Neural cell (in vitro differentiated cells): ENCODE results near the gene OR12D3. TPM values are rescaled to one million over a fixed set of nuclear protein-coding genes. Genes with fewer than 3 reads are reported as not detected.
"Not testable (repeated sequence)": the region's sequence is repeated elsewhere in the genome, so short reads cannot be mapped to it uniquely, and the experiment has no call there.

ENCODE experiments used
- H2AFZ ChIP-seq: fragments of 200-600, 300-800 bp; sonication (generic), shearing (Covaris generic); 2 replicates; pipeline ENCODE4 v1.6.0; 2014; ENCODE audit warnings: low read depth, mild to moderate bottlenecking, antibody characterized with exemption, low read length, moderate library complexity
- H3F3A ChIP-seq: fragments of 200-600 bp; shearing (Covaris generic); 2 replicates; pipeline ENCODE4 v1.6.1; 2016; ENCODE audit warnings: mild to moderate bottlenecking, moderate library complexity, mixed read lengths, antibody characterized with exemption, low read length; ENCODE audit not compliant: insufficient read depth, poor library complexity, severe bottlenecking
- H3K27ac ChIP-seq: fragments of 200-600, 300-800 bp; sonication (generic), shearing (Covaris generic); 2 replicates; pipeline ENCODE4 v1.5.1; 2014; ENCODE audit warnings: mild to moderate bottlenecking, low read length, moderate library complexity
- H3K27me3 ChIP-seq: fragments of 300-800, 200-600 bp; sonication (generic), shearing (Covaris generic); 2 replicates; pipeline ENCODE4 v1.6.0; 2014; ENCODE audit warnings: mild to moderate bottlenecking, low read depth, low read length, moderate library complexity; ENCODE audit not compliant: insufficient read depth
- H3K36me3 ChIP-seq: fragments of 300-800, 200-600 bp; sonication (generic), shearing (Covaris generic); 2 replicates; pipeline ENCODE4 v1.5.1; 2014; ENCODE audit warnings: mild to moderate bottlenecking, antibody characterized with exemption, low read length, moderate library complexity; ENCODE audit not compliant: insufficient read depth
- H3K4me2 ChIP-seq: fragments of 300-800, 200-600 bp; sonication (generic), shearing (Covaris generic); 2 replicates; pipeline ENCODE4 v1.6.0; 2014; ENCODE audit warnings: mild to moderate bottlenecking, low read length
- H3K4me3 ChIP-seq: fragments of 300-800, 200-600 bp; sonication (generic), shearing (Covaris generic); 2 replicates; pipeline ENCODE4 v1.5.1; 2014; ENCODE audit warnings: mild to moderate bottlenecking, low read length, moderate library complexity
- H3K79me2 ChIP-seq: fragments of 200-600 bp; shearing (Covaris generic); replicated peaks from 2 replicates; pipeline ENCODE4 v1.6.0; 2014; ENCODE audit warnings: mild to moderate bottlenecking, low read length, moderate library complexity; ENCODE audit not compliant: insufficient read depth
- H3K9ac ChIP-seq: fragments of 300-800, 200-600 bp; sonication (generic), shearing (Covaris generic); 2 replicates; pipeline ENCODE4 v1.6.1; 2016; ENCODE audit warnings: mild to moderate bottlenecking, low read length, mixed read lengths
- H3K9me2 ChIP-seq: fragments of 200-600 bp; shearing (Covaris generic); 2 replicates; pipeline ENCODE4 v1.6.1; 2016; ENCODE audit warnings: mild to moderate bottlenecking, low read length, mixed read lengths; ENCODE audit not compliant: insufficient read depth
- H3K9me3 ChIP-seq: fragments of 200-600, 300-800 bp; sonication (generic), shearing (Covaris generic); 2 replicates; pipeline ENCODE4 v1.6.1; 2016; ENCODE audit warnings: mild to moderate bottlenecking, mixed run types, low read length, moderate library complexity, mixed read lengths
- H4K20me1 ChIP-seq: fragments of 200-600 bp; shearing (Covaris generic); 2 replicates; pipeline ENCODE4 v1.6.1; 2016; ENCODE audit warnings: mild to moderate bottlenecking, mixed run types; ENCODE audit not compliant: insufficient read depth
- EP300 ChIP-seq: fragments of 450-650 bp; conservative IDR thresholded peaks from 2 replicates; pipeline ENCODE4 v1.6.1; 2014; ENCODE audit warnings: antibody characterized with exemption, mild to moderate bottlenecking, moderate library complexity; ENCODE audit not compliant: poor library complexity, severe bottlenecking
- EZH2 ChIP-seq: fragments of 200-600, 300-800 bp; shearing (Covaris generic), sonication (generic); IDR thresholded peaks from 2 replicates; pipeline ENCODE4 v1.6.1; 2014; ENCODE audit warnings: antibody characterized with exemption, low read length, borderline replicate concordance, mild to moderate bottlenecking; ENCODE audit not compliant: insufficient read depth, poor library complexity, severe bottlenecking
- MXI1 ChIP-seq: fragments of 450-650 bp; conservative IDR thresholded peaks from 2 replicates; pipeline ENCODE4 v1.6.1; 2014; ENCODE audit warnings: antibody characterized with exemption, mild to moderate bottlenecking; ENCODE audit not compliant: poor library complexity, severe bottlenecking
- POLR2AphosphoS5 ChIP-seq: IDR thresholded peaks from 2 replicates; pipeline ENCODE4 v1.6.1; 2012
- RAD21 ChIP-seq: fragments of 450-650 bp; conservative IDR thresholded peaks from 2 replicates; pipeline ENCODE4 v1.6.1; 2014; ENCODE audit warnings: antibody characterized with exemption, mild to moderate bottlenecking, moderate library complexity
- SMC3 ChIP-seq: fragments of 450-650 bp; conservative IDR thresholded peaks from 2 replicates; pipeline ENCODE4 v1.6.1; 2014; ENCODE audit warnings: antibody characterized with exemption, mild to moderate bottlenecking, moderate library complexity; ENCODE audit not compliant: poor library complexity
- TAF1 ChIP-seq: IDR thresholded peaks from 2 replicates; pipeline ENCODE4 v1.6.1; 2012; ENCODE audit warnings: low read depth
- polyA plus RNA-seq: library from polyadenylated mRNA; depleted of rRNA; stranded (reverse); fragments of >200 nt; gene quantifications from 2 replicates; pipeline ENCODE4 v1.2.3, GENCODE V29; 2014
- TF ChIP-seq, protein P1 (sequence below): fragments of 450-650 bp; IDR thresholded peaks from 2 replicates; pipeline ENCODE4 v1.5.1; 2014; ENCODE audit warnings: antibody characterized with exemption, mild to moderate bottlenecking, moderate library complexity; ENCODE audit not compliant: poor library complexity, severe bottlenecking
- TF ChIP-seq, protein P2 (sequence below): IDR thresholded peaks from 2 replicates; pipeline ENCODE4 v1.6.1; 2012; ENCODE audit warnings: borderline replicate concordance

OR12D3 gene
- polyA plus RNA-seq, 1 donor from 2014 or later = not detected

DNA sequence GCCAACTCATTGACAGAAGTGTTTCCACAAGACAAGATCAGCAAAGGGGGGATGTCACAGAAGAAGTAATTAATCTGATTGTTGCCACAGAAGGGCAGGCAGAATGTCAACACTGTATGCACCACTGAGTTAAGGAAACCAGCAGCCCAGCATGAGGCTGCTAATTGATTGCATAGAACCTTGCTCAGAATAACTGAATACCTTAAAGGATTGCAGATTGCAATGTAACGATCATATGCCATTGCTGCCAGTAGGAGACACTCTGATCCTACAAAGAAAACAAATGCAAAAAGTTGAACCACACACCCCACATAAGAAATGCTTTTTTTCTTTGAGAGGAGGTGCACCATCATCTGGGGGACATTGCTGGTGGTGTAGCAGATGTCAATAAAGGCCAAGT lies 19.5 kb downstream of the OR12D3 start:
- no peak overlapping the region for H3K9ac ChIP-seq
- no peak overlapping the region for H2AFZ ChIP-seq
- H3K36me3 ChIP-seq = no peaks in the 10 kb centered on the region
- no peak for TF ChIP-seq SMC3
- TF ChIP-seq EZH2 = no peak
- TF ChIP-seq, protein P1, sequence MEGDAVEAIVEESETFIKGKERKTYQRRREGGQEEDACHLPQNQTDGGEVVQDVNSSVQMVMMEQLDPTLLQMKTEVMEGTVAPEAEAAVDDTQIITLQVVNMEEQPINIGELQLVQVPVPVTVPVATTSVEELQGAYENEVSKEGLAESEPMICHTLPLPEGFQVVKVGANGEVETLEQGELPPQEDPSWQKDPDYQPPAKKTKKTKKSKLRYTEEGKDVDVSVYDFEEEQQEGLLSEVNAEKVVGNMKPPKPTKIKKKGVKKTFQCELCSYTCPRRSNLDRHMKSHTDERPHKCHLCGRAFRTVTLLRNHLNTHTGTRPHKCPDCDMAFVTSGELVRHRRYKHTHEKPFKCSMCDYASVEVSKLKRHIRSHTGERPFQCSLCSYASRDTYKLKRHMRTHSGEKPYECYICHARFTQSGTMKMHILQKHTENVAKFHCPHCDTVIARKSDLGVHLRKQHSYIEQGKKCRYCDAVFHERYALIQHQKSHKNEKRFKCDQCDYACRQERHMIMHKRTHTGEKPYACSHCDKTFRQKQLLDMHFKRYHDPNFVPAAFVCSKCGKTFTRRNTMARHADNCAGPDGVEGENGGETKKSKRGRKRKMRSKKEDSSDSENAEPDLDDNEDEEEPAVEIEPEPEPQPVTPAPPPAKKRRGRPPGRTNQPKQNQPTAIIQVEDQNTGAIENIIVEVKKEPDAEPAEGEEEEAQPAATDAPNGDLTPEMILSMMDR = no peak
- TF ChIP-seq, protein P2, sequence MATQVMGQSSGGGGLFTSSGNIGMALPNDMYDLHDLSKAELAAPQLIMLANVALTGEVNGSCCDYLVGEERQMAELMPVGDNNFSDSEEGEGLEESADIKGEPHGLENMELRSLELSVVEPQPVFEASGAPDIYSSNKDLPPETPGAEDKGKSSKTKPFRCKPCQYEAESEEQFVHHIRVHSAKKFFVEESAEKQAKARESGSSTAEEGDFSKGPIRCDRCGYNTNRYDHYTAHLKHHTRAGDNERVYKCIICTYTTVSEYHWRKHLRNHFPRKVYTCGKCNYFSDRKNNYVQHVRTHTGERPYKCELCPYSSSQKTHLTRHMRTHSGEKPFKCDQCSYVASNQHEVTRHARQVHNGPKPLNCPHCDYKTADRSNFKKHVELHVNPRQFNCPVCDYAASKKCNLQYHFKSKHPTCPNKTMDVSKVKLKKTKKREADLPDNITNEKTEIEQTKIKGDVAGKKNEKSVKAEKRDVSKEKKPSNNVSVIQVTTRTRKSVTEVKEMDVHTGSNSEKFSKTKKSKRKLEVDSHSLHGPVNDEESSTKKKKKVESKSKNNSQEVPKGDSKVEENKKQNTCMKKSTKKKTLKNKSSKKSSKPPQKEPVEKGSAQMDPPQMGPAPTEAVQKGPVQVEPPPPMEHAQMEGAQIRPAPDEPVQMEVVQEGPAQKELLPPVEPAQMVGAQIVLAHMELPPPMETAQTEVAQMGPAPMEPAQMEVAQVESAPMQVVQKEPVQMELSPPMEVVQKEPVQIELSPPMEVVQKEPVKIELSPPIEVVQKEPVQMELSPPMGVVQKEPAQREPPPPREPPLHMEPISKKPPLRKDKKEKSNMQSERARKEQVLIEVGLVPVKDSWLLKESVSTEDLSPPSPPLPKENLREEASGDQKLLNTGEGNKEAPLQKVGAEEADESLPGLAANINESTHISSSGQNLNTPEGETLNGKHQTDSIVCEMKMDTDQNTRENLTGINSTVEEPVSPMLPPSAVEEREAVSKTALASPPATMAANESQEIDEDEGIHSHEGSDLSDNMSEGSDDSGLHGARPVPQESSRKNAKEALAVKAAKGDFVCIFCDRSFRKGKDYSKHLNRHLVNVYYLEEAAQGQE = no peak
- no peak for TF ChIP-seq TAF1
- no peak for TF ChIP-seq EP300
- TF ChIP-seq MXI1 = no peak
- TF ChIP-seq RAD21 = no peak
- no peak for TF ChIP-seq POLR2AphosphoS5
- no peaks in the 10 kb centered on the region for H3K79me2 ChIP-seq
- no peak overlapping the region for H3K4me3 ChIP-seq
- no peaks in the 10 kb centered on the region for H3K9me3 ChIP-seq
- H3K4me2 ChIP-seq = no peak overlapping the region
- H3K27ac ChIP-seq = no peak overlapping the region
- H3F3A ChIP-seq = no peaks in the 10 kb centered on the region
- H4K20me1 ChIP-seq = no peaks in the 10 kb centered on the region
- H3K27me3 ChIP-seq = no peaks in the 10 kb centered on the region
- no peaks in the 10 kb centered on the region for H3K9me2 ChIP-seq

DNA sequence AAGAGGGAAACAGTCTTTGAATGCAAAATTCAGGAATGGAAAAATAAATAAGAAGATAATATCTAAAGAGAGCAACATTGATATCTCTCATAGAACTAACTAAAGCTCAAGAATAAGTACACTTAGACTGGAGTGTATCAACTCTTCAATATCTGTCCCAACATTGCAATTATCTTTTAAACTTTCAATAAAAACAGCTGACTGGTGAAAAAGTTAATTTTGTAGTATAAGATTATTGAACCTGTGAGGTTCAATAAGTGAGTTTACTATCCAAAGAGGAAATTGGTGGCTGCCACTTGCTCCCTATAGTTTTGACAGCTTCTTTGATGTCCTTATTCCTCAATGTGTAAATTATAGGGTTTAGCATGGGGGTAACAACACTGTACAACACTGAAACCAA lies 20.1 kb downstream of the OR12D3 start:
- Histone ChIP-seq H3K9me2 (no peaks in the 10 kb centered on the region), H3K79me2 (no peaks in the 10 kb centered on the region), H3K9ac (no peak overlapping the region), H3F3A (no peaks in the 10 kb centered on the region), H3K36me3 (no peaks in the 10 kb centered on the region), H3K27ac (no peak overlapping the region), H3K4me2 (no peak overlapping the region), H2AFZ (no peak overlapping the region), H3K4me3 (no peak overlapping the region), H4K20me1 (no peaks in the 10 kb centered on the region), H3K27me3 (no peaks in the 10 kb centered on the region), H3K9me3 (no peaks in the 10 kb centered on the region)
- TF ChIP-seq EZH2 (no peak), RAD21 (no peak)
- TF ChIP-seq, protein P2 = no peak
- TF ChIP-seq, protein P1 = no peak

DNA sequence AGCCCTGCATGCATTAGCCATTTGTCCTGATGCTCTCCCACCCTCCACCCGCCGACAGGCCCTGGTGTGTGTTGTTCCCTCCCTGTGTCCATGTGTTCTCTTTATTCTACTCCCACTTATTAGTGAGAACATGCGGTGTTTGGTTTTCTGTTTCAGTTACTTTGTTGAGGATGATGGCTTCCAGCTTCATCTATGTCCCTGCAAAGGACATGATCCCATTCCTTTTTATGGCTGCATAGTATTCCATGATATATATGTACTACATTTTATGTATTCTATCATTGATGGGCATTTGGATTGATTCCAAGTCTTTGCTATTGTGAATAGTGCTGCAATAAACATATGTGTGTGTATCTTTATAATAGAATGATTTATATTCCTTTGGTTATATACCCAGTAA lies 25.7 kb downstream of the OR12D3 start:
- H3K9ac ChIP-seq, H4K20me1 ChIP-seq, H3K9me3 ChIP-seq, H3F3A ChIP-seq, H2AFZ ChIP-seq, H3K36me3 ChIP-seq, H3K27me3 ChIP-seq, H3K79me2 ChIP-seq, H3K4me3 ChIP-seq, H3K4me2 ChIP-seq, H3K9me2 ChIP-seq, H3K27ac ChIP-seq: not testable (repeated sequence)
